T-helper 2 cell treated with Interferon-gamma antibody and Interleukin-4, amounts not matched to agents 5 μg/mL and 100 μg/mL, for 36 hours (primary cell): ENCODE measurements around the gene MUCL3.
"Not testable (repeated sequence)": the region's sequence is repeated elsewhere in the genome, so short reads cannot be mapped to it uniquely, and the experiment has no call there.

ENCODE experiments used
- DNase-seq: peaks from one replicate; pipeline ENCODE4 v3.0.0; 2021; ENCODE audit warnings: low spot score
- H3K27ac Mint-ChIP-seq: one replicate; pipeline ENCODE4 v1.8.0; 2021; ENCODE audit warnings: mild to moderate bottlenecking, mixed read lengths
- H3K27me3 Mint-ChIP-seq: one replicate; pipeline ENCODE4 v1.8.0; 2021; ENCODE audit warnings: low read depth, mixed read lengths
- H3K36me3 Mint-ChIP-seq: one replicate; pipeline ENCODE4 v1.8.0; 2021; ENCODE audit warnings: low read depth, mixed read lengths
- H3K4me1 Mint-ChIP-seq: one replicate; pipeline ENCODE4 v1.8.0; 2021; ENCODE audit warnings: low read depth, mixed read lengths
- H3K4me3 Mint-ChIP-seq: one replicate; pipeline ENCODE4 v1.8.0; 2022; ENCODE audit warnings: mild to moderate bottlenecking, moderate library complexity, mixed read lengths
- H3K9me3 Mint-ChIP-seq: one replicate; pipeline ENCODE4 v1.8.0; 2021; ENCODE audit warnings: mixed read lengths

The MUCL3 gene

DNA sequence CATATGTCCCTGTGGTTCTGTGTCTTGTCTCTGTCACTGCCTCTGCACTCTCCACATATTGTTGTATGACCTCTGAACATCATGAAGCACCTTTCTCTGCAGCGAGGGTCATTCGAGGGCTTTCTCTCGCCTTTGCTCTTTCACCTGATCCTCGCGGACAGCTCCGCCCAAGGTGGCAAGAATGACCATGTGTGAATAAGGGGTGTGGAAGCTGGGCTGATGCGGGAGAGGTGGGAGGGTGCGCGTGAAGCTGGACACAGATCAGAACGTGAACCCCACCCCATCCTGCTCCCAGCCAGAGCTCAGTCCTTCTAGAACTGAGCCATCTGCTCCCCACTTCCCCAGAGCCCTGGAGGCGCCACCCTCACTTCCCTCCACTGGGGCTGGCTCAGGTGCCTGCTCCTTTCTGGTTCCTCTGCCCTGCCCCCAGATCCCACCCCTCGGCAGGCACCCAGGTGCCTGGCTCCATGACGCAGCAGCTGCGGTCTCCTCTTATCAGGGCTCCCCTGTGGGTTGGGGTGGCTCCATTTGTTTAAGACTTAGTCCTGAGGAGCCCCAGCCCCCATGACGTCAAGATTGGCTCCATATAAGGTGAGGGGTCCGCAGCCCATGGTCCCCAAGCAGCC is at the start of gene MUCL3:
Gene MUCL3, plus strand, starts transcription at position 613 of the 626 bp plus-strand sequence. CDS start 27 bp downstream, outside the sequence.
- peaks cover 30% of the 10 kb centered on the region for H3K27me3 Mint-ChIP-seq
- H3K36me3 Mint-ChIP-seq = no peaks in the 10 kb centered on the region
- H3K9me3 Mint-ChIP-seq = no peaks in the 10 kb centered on the region
- no peaks in the 10 kb centered on the region for H3K4me1 Mint-ChIP-seq
- no peak for DNase-seq
- no peak within 1 kb of the TSS for H3K27ac Mint-ChIP-seq
- H3K4me3 Mint-ChIP-seq = no peak within 1 kb of the TSS

GRCh38 chr6:30891450-30891723 is 49.4 kb upstream of the MUCL3 start:
- H3K27me3 Mint-ChIP-seq = no peaks in the 10 kb centered on the region
- DNase-seq = no peak
- H3K4me1 Mint-ChIP-seq = no peaks in the 10 kb centered on the region
- no peak overlapping the region for H3K27ac Mint-ChIP-seq
- no peaks in the 10 kb centered on the region for H3K36me3 Mint-ChIP-seq
- H3K4me3 Mint-ChIP-seq = no peak overlapping the region
- no peaks in the 10 kb centered on the region for H3K9me3 Mint-ChIP-seq

DNA sequence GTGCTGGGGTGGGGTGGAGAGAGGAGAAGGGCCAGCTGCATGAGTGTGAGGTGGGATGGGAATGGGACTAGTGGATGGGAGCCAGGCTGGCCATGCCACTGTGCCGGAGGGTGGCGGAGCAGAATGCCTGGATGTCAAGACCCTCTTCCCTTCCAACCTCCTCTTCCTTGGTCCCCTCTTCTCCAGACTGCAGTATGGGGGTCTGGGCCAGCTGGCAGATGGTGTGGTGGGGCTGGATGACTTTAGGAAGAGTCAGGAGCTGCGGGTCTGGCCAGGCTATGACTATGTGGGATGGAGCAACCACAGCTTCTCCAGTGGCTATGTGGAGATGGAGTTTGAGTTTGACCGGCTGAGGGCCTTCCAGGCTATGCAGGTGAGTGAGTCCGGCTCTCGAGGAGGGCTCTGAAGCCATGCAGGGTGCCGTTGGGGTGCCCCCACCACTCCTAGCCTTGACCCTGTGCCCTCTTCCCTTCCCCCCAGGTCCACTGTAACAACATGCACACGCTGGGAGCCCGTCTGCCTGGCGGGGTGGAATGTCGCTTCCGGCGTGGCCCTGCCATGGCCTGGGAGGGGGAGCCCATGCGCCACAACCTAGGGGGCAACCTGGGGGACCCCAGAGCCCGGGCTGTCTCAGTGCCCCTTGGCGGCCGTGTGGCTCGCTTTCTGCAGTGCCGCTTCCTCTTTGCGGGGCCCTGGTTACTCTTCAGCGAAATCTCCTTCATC is 48.8 kb upstream of the MUCL3 start:
- Mint-ChIP-seq H3K9me3 (no peaks in the 10 kb centered on the region), H3K36me3 (no peaks in the 10 kb centered on the region), H3K27me3 (no peaks in the 10 kb centered on the region), H3K4me3 (no peak overlapping the region), H3K27ac (no peak overlapping the region), H3K4me1 (no peaks in the 10 kb centered on the region)
- DNase-seq = no peak

DNA sequence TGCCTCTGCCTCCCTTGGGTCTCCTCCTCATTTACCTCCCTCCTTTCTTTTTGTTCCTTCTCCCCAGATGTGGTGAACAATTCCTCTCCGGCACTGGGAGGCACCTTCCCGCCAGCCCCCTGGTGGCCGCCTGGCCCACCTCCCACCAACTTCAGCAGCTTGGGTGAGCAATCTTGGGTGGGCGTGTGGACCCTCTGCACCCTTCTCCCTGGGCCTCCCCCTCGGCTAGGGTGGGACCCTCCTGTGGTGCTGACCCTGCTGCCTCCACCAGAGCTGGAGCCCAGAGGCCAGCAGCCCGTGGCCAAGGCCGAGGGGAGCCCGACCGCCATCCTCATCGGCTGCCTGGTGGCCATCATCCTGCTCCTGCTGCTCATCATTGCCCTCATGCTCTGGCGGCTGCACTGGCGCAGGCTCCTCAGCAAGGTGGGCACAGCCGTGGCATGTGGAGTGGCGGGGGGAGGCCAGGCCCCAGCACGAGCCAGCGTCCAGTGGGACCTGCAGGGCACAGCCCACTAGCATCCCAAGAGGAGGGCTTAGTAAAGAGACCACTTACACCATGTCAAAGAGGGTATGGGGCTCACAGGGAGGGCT is 47.7 kb upstream of the MUCL3 start:
- H3K36me3 Mint-ChIP-seq = no peaks in the 10 kb centered on the region
- no peak for DNase-seq
- H3K4me1 Mint-ChIP-seq = no peaks in the 10 kb centered on the region
- H3K4me3 Mint-ChIP-seq = no peak overlapping the region
- H3K27ac Mint-ChIP-seq = no peak overlapping the region
- H3K27me3 Mint-ChIP-seq = no peaks in the 10 kb centered on the region
- no peaks in the 10 kb centered on the region for H3K9me3 Mint-ChIP-seq

DNA sequence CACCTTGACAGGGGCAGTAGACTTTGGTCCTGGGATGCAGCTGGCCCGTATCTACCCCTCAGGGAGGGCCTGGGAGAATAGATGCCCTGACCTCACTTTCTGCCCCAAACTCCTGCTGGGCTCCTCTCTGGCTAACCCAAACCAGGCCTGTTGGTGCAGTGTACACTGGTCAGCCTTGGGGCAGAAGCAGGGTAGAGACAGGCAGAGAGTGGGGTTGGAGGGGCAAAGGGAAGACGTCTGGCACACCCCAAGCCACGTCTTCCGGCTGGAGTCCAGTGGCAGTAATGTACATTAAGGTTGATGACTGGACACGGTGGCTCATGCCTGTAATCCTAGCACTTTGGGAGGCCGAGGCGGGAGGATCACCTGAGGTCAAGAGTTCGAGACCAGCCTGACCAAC is 47.1 kb upstream of the MUCL3 start:
- no peak overlapping the region for H3K27ac Mint-ChIP-seq
- no peaks in the 10 kb centered on the region for H3K36me3 Mint-ChIP-seq
- H3K9me3 Mint-ChIP-seq = no peaks in the 10 kb centered on the region
- no peaks in the 10 kb centered on the region for H3K4me1 Mint-ChIP-seq
- no peaks in the 10 kb centered on the region for H3K27me3 Mint-ChIP-seq
- H3K4me3 Mint-ChIP-seq = no peak overlapping the region
- DNase-seq = no peak

- no peak for DNase-seq
- Mint-ChIP-seq H3K27me3 (no peaks in the 10 kb centered on the region), H3K9me3 (no peaks in the 10 kb centered on the region), H3K36me3 (no peaks in the 10 kb centered on the region), H3K4me1 (no peaks in the 10 kb centered on the region), H3K27ac (no peak overlapping the region), H3K4me3 (no peak overlapping the region)
Measured at GRCh38 chr6:30894381-30894780, 46.4 kb upstream of the MUCL3 start.

DNA sequence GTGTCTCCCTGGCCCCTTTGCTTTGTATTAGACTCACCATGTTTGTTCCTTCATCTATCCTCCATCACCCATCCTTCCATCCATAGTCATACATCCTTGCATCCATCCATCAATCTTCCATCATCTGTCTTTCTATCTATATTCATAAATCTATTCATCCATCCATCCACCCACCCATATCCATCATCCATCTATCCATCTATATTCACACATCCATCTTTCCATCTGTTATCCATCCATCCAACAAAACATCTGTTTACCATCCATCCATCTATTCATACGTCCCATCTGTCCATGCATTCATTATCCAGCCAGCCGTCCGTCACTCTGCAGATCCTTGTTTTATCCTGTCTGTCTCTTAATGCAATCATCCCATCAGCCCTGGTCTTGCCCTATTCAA is 45.8 kb upstream of the MUCL3 start:
- no peak overlapping the region for H3K4me3 Mint-ChIP-seq
- no peaks in the 10 kb centered on the region for H3K36me3 Mint-ChIP-seq
- H3K27me3 Mint-ChIP-seq = no peaks in the 10 kb centered on the region
- no peak overlapping the region for H3K27ac Mint-ChIP-seq
- H3K4me1 Mint-ChIP-seq = no peaks in the 10 kb centered on the region
- H3K9me3 Mint-ChIP-seq = no peaks in the 10 kb centered on the region
- DNase-seq = no peak

GRCh38 chr6:30895343-30895742 is 45.4 kb upstream of the MUCL3 start:
- H3K36me3 Mint-ChIP-seq = no peaks in the 10 kb centered on the region
- no peaks in the 10 kb centered on the region for H3K27me3 Mint-ChIP-seq
- DNase-seq = no peak
- no peak overlapping the region for H3K27ac Mint-ChIP-seq
- H3K9me3 Mint-ChIP-seq = no peaks in the 10 kb centered on the region
- no peaks in the 10 kb centered on the region for H3K4me1 Mint-ChIP-seq
- H3K4me3 Mint-ChIP-seq = no peak overlapping the region

- Mint-ChIP-seq H3K27me3 (no peaks in the 10 kb centered on the region), H3K27ac (no peak overlapping the region), H3K9me3 (no peaks in the 10 kb centered on the region), H3K4me1 (no peaks in the 10 kb centered on the region), H3K36me3 (no peaks in the 10 kb centered on the region), H3K4me3 (no peak overlapping the region)
- no peak for DNase-seq
Measured at GRCh38 chr6:30896541-30896940, 44.2 kb upstream of the MUCL3 start.

DNA sequence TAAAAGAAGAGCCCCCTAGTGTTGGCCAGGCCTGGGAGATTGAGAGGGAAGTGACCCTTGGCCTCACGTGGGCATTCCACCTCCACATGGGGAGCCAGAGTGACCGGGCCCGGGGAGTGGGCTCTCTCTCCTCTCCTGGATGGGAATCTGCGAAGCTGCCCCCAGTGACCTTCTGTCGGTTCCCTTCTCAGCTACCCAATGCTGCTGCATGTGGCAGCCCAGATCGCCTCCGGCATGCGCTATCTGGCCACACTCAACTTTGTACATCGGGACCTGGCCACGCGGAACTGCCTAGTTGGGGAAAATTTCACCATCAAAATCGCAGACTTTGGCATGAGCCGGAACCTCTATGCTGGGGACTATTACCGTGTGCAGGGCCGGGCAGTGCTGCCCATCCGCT is 42.9 kb upstream of the MUCL3 start:
- H3K27ac Mint-ChIP-seq = no peak overlapping the region
- H3K36me3 Mint-ChIP-seq = no peaks in the 10 kb centered on the region

GRCh38 chr6:30898750-30899360 is 41.9 kb upstream of the MUCL3 start:
- H3K36me3 Mint-ChIP-seq = no peaks in the 10 kb centered on the region
- H3K27ac Mint-ChIP-seq = no peak overlapping the region
- no peaks in the 10 kb centered on the region for H3K9me3 Mint-ChIP-seq
- peaks cover 6% of the 10 kb centered on the region for H3K4me1 Mint-ChIP-seq
- H3K27me3 Mint-ChIP-seq = no peaks in the 10 kb centered on the region
- H3K4me3 Mint-ChIP-seq = no peak overlapping the region
- DNase-seq = no peak

More for the DNA sequence above, 42.9 kb upstream of the MUCL3 start:
- peaks cover 5% of the 10 kb centered on the region for H3K4me1 Mint-ChIP-seq
- H3K9me3 Mint-ChIP-seq = no peaks in the 10 kb centered on the region
- H3K27me3 Mint-ChIP-seq = no peaks in the 10 kb centered on the region
- no peak for DNase-seq
- H3K4me3 Mint-ChIP-seq = no peak overlapping the region

- Mint-ChIP-seq H3K27me3 (no peaks in the 10 kb centered on the region), H3K36me3 (no peaks in the 10 kb centered on the region), H3K4me3 (no peak overlapping the region), H3K9me3 (no peaks in the 10 kb centered on the region), H3K4me1 (peaks cover 6% of the 10 kb centered on the region), H3K27ac (no peak overlapping the region)
- no peak for DNase-seq
Measured at GRCh38 chr6:30900863-30901417, 39.8 kb upstream of the MUCL3 start.

- Mint-ChIP-seq H3K9me3 (no peaks in the 10 kb centered on the region), H3K36me3 (no peaks in the 10 kb centered on the region), H3K4me1 (peaks cover 6% of the 10 kb centered on the region), H3K27ac (no peak overlapping the region), H3K27me3 (no peaks in the 10 kb centered on the region), H3K4me3 (no peak overlapping the region)
- no peak for DNase-seq
Measured at GRCh38 chr6:30901436-30901835, 39.3 kb upstream of the MUCL3 start.

- H3K4me3 Mint-ChIP-seq, DNase-seq, H3K4me1 Mint-ChIP-seq, H3K27me3 Mint-ChIP-seq, H3K27ac Mint-ChIP-seq, H3K36me3 Mint-ChIP-seq, H3K9me3 Mint-ChIP-seq: not testable (repeated sequence)
Measured at GRCh38 chr6:30902196-30902595, 38.6 kb upstream of the MUCL3 start.
